Brain microvascular endothelial cell (primary cell): Measurements from ENCODE around the gene DHFR.
A peak's percentile ranks its signal among the peaks of the same experiment; 100 is the strongest.
"Not testable (repeated sequence)": the region's sequence is repeated elsewhere in the genome, so short reads cannot be mapped to it uniquely, and the experiment has no call there.

Experiments used
- DNase-seq: peaks from one replicate; pipeline ENCODE4 v3.0.0-alpha.2; 2020
- H3K27ac ChIP-seq: fragments of 250-450 bp; sonication (Bioruptor Pico); 2 replicates; pipeline ENCODE4 v1.5.1; 2020; ENCODE audit warnings: mild to moderate bottlenecking, moderate library complexity
- H3K27me3 ChIP-seq: fragments of 250-450 bp; sonication (Bioruptor Pico); replicated peaks from 2 replicates; pipeline ENCODE4 v1.5.1; 2020; ENCODE audit warnings: mild to moderate bottlenecking
- H3K36me3 ChIP-seq: fragments of 250-450 bp; sonication (Bioruptor Pico); replicated peaks from 2 replicates; pipeline ENCODE4 v1.5.1; 2020; ENCODE audit warnings: mild to moderate bottlenecking
- H3K4me3 ChIP-seq: 2 replicates; pipeline ENCODE4 v1.5.1; 2011; ENCODE audit warnings: low read depth, mild to moderate bottlenecking, control low read depth, low read length, moderate library complexity
- in situ Hi-C: cut with HindIII; loops from 2 replicates; pipeline ENCODE4 v1.10.0; 2017; ENCODE audit warnings: low sequenced_read_pairs, low pct_ligation_motif_present
- TF ChIP-seq, protein P1 (sequence below): IDR thresholded peaks from 2 replicates; pipeline ENCODE4 v1.5.1; 2011; ENCODE audit warnings: low read depth, mild to moderate bottlenecking, moderate library complexity, low read length, control low read depth, inconsistent platforms; ENCODE audit errors: missing control alignments

Gene DHFR

DNA sequence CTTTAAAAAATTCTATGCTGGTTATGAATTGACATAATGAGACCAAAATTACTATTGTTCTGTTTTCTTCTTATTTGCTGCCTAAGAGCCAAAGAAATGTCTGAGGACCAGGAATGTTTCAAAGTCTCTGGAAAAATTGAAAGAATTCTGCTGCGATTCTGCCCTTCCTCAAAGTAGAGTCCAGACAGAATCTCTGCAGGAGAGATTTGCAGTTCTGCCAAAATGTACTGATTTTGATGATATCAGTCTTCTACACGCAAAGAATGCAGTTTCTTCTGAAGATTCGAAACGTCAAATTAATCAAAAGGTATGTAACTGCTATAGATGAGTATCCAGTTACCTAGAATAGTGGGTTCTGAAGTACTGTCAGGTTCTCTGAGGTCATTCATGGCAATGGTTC lies 10.3 kb upstream of the DHFR start:
- H3K4me3 ChIP-seq, result no peak overlapping the region
- no peak for DNase-seq
- TF ChIP-seq, protein P1, sequence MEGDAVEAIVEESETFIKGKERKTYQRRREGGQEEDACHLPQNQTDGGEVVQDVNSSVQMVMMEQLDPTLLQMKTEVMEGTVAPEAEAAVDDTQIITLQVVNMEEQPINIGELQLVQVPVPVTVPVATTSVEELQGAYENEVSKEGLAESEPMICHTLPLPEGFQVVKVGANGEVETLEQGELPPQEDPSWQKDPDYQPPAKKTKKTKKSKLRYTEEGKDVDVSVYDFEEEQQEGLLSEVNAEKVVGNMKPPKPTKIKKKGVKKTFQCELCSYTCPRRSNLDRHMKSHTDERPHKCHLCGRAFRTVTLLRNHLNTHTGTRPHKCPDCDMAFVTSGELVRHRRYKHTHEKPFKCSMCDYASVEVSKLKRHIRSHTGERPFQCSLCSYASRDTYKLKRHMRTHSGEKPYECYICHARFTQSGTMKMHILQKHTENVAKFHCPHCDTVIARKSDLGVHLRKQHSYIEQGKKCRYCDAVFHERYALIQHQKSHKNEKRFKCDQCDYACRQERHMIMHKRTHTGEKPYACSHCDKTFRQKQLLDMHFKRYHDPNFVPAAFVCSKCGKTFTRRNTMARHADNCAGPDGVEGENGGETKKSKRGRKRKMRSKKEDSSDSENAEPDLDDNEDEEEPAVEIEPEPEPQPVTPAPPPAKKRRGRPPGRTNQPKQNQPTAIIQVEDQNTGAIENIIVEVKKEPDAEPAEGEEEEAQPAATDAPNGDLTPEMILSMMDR, result no peak
- H3K27me3 ChIP-seq, result no peaks in the 10 kb centered on the region
- in situ Hi-C loops, result no loop called here
- no peak overlapping the region for H3K27ac ChIP-seq
- H3K36me3 ChIP-seq, result peaks cover 3% of the 10 kb centered on the region

DNA sequence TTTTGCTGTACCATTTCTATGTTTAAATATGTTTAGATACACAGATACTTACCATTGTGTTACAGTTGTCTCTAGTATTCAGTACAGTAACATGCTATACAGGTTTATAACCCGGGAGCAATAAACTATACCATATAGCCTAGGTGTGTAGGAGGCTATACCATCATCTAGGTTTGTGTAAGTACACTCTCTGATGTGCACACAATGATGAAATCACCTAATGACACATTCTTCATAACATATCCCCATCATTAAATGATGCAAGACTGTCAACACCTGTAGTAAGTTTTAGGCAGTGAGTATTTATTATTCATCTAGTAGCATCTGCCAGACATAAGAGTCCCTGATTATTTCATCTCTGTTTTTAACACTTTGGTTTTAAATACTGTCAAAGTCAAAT lies 7.3 kb upstream of the DHFR start:
- no peak for DNase-seq
- no peak overlapping the region for H3K4me3 ChIP-seq
- H3K27me3 ChIP-seq, result no peaks in the 10 kb centered on the region
- in situ Hi-C loops, result no loop called here
- TF ChIP-seq, protein P1, result no peak
- H3K36me3 ChIP-seq, result peaks cover 3% of the 10 kb centered on the region
- H3K27ac ChIP-seq, result no peak overlapping the region

DNA sequence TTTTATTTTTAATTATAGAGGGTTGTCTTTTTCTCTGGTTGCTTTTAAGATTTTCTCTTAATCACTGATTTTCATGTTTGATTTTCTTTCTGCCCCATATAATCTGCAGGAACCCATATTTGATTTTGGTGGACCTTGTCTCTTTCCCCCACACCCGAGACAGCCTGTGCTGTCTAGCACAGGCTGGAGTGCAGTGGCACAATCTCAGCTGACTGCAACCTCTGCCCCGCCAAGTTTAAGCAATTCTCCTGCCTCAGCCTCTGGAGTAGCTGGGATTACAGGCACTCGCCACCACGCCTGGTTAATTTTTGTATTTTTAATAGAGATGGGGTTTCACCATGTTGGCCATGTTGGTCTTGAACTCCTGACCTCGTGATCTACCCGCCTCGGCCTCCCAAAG lies 5.9 kb upstream of the DHFR start:
- H3K27ac ChIP-seq, result peak overlapping the region; percentile 50
- peak; percentile 4 for DNase-seq
- H3K4me3 ChIP-seq, in situ Hi-C loops, H3K27me3 ChIP-seq, H3K36me3 ChIP-seq: not testable (repeated sequence)

DNA sequence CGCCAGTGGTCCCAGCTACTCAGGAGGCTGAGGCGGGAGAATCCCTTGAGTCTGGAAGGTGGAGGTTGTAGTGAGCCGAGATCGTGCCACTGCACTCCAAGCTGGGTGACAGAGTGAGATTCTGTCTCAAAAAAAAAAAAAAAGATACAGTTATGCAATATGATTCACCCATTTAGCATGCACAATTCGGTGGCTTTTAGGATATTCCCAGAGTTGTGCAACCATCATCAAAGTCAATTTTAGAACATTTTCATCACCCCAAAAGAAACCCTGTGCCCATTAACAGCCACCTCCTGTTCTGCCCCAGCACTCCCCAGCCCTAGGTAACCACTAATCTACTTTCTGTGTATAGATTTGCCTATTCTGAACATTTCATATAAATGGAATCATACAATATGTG lies 4.3 kb upstream of the DHFR start:
- in situ Hi-C loops, result no loop called here
- TF ChIP-seq, protein P1, result no peak
- H3K36me3 ChIP-seq, result no peaks in the 10 kb centered on the region
- no peaks in the 10 kb centered on the region for H3K27me3 ChIP-seq
- no peak overlapping the region for H3K4me3 ChIP-seq
- peak; percentile 31 for DNase-seq
- no peak overlapping the region for H3K27ac ChIP-seq

DNA sequence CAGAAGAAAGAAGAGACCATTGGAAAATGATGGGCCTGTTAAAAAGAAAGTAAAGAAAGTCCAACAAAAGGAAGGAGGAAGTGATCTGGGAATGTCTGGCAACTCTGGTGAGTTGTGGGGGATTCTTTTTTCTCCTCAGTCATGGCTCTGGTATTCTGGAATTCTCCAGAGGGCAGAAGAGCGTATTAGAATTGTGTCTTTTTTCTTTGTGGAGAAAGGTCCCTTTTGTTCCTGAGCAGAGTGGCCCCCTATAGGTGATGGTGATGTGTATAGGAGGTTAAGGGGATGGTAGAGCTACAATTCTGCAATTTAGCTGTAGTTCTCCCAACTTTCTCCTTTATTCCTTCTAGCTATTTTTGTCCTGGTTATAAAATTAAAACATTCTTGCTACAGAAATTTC lies 1.6 kb upstream of the DHFR start:
- H3K4me3 ChIP-seq, result no peak overlapping the region
- TF ChIP-seq, protein P1, result peak; percentile 32
- peak; percentile 5 for DNase-seq
- no peak overlapping the region for H3K27ac ChIP-seq
- in situ Hi-C loops, result no loop called here
- H3K36me3 ChIP-seq, result no peaks in the 10 kb centered on the region
- no peaks in the 10 kb centered on the region for H3K27me3 ChIP-seq

DNA sequence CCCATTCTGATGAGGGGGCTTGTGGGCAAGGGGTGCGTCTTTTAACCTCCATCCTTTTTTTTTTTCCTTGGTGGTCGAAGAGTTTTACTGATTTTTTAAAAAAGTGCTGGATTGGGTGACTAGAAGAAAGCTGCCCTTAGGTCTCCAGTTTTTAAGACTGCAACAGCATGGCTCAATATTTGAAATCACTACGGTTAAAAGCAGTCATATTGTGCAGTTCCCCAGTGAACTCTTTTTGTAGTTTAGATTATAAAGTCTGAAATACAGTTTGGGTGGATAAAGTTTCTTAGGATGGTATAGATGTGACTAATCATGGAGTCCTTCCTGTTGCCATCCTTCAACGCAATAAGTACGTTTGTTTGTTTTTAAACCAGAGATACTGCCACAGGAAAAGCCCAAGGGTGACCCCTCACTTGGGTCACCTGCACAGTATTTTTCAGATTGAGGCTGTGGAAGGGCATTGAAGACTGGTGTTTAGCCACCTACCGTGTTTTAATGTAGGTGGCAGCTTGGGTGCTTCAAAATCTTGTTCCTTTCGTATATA lies 520 bp upstream of the DHFR start:
- in situ Hi-C loops, result no loop called here
- H3K27ac ChIP-seq, result peak overlapping the region; percentile 44
- peak overlapping the region; percentile 78 for H3K4me3 ChIP-seq
- TF ChIP-seq, protein P1, result no peak
- H3K27me3 ChIP-seq, result no peaks in the 10 kb centered on the region
- no peaks in the 10 kb centered on the region for H3K36me3 ChIP-seq
- DNase-seq, result no peak
